ENCODE measurements around the gene RETREG2.

The RETREG2 gene

GRCh38 chr2:219169930-219170654, 8.0 kb upstream of the RETREG2 start, which contains the start of gene SLC23A3:
Gene SLC23A3 (minus strand): TSS chr2:219170029. CDS start chr2:219169984, 45 bp downstream.
- no peak for DNase-seq (ENCODE audit: low spot score)

DNA sequence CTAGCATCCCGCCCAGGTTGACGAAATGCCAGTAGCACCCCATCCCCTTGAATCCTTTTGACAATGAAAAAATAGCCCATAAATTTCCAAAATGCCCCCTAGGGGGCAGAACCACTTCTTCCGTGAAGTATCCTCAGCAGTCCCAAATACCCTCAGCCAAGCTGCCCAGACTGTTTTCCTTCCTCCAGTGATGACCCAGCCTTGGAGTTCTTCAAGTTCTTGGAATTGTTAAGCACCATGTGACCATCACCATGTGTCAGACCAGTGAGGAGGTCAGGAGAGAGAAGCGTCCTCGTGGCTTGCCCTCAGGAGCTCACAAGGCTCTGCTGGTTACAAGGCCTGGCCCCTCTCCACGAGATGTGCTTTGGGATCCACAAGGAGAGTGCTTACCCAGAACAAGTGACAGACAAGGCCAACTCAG, 6.8 kb upstream of the RETREG2 start:
- DNase-seq (ENCODE audit: low spot score), result peak; percentile 58

DNA sequence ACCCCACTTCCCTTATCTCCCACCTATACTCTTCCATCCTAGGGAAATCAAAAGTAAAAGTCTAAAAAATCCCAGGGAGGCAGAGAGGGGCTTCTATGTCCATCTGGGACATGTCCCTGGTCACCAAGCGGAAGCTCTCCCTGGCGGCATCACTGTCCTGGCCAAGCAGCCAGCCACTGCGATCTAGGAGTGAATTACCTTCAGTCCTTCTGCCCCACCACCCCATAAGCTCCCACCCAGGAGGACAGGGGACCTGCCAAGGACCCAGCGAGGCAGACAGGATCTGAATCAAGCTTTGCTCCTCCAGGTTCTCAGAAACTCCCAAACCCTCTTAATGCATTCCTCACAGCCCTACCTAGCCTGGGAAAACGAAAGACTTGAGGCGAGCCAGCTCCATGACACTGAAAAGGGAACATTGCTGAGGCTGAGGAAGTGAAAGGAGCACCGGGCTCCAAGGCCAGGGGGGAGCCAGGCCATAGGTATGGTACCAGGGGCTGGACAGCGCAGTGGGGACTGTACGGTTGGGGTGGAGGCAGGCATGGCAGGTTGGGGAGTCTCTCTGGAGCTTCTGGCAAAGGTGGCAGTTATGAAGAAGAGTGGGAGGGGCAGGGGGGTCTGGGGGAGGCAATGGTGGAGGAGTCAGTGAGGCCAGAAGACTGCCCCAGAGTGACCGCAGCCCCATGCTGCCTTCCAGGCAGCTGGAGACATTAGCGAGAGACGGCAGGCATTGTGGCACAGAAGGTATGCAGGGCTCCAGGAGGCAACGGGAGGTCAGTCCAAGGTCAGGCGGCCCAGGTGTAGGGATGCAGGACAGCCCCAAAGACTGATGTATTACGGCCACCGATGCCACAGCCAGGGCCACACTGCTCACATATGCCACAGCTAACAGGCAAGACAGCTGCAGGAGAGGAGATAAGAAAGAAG, 5.6 kb upstream of the RETREG2 start:
- DNase-seq (ENCODE audit: low spot score), result no peak

DNA sequence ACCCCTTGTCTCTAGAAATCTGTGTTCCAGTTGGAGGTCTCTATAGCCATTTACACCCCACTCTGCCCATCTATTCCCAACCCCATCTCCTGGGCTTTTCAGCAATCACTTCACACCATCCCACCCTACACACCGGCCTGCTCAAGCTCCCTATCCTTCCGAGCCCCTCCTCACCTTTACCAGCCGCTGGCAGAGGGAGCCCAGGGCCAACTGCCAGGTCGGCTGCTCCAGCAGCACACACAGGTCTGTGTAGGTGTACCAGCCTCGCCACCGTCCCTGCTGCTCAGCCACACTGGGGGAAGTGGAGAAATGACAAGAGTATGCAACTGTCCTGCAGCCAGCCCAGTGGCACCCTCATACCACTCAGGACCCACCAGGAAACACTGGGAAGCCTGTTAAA, 4.9 kb upstream of the RETREG2 start:
- DNase-seq (ENCODE audit: low spot score), result no peak

- no peak for DNase-seq (ENCODE audit: low spot score)
Measured at GRCh38 chr2:219174146-219174545, 3.9 kb upstream of the RETREG2 start.

- no peak for DNase-seq (ENCODE audit: low spot score)
Measured at GRCh38 chr2:219174801-219175200, 3.3 kb upstream of the RETREG2 start.

DNA sequence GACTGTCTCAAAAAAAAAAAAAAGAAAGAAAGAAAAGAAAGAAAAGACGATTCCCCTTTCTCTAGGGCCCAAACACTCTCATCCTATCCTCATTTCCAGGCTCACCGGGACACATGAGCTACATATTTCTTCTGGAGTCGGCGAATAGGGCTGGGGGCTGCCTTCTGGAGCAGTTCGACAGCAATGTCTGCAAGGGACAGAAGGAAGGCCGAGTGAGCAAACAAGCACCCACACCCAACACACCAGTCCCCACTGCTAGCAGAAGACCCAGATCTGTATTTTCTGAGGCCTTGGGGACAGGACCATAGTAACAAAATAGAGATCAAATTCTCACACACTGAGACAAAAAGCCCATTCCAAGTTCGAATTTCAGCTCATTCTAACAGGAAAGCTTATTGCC, 2.6 kb upstream of the RETREG2 start:
- no peak for DNase-seq (ENCODE audit: low spot score)

DNA sequence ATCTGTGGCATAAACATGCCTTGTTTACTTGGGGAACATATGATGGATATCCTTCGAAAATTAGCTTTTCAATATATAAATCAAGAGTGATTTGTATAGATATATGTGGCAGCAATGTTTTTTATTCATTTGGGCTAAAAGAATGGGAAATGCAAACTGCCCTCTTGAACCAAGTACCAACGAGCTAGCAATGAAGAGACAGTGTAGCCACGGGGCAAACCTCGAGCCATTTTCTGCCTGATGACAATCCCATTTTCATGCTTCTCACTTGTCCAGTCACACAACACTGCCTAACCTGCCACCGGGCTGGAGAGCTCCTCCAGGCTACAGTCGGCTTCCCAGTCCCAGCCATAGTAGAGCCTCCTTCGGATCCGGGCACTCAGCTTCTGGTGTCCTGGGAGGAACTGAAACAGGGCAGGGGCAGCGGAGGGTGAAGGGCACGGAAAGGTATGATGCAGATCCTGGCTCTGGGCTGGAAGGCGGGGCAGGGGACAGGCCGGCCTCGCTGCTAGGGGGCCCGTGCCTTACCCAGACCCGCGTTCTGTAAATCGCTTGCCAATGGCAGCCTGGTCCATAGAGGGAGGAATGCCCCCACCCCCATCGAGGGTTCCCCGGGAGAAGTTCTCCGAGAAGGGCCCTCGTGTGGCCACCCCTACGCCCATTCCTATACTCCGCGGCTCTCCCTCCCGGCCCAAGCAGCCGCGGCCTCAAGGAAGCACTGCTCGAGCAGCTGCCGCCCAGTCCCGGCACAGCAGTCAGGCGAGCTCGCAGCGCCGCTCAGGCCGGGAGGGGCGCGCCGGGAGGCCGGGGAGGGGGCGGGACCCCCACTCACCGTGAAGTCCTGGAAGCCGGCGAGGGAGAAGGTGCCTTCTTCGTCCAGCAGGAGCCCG, 1.9 kb upstream of the RETREG2 start:
- DNase-seq (ENCODE audit: low spot score), result no peak

GRCh38 chr2:219176818-219177551, 1.1 kb upstream of the RETREG2 start, which contains the start of gene CNPPD1:
Gene CNPPD1 (minus strand): TSS chr2:219176925. CDS start chr2:219176828, 97 bp downstream.
- DNase-seq (ENCODE audit: low spot score), result peak; percentile 41

GRCh38 chr2:219178377-219179175, 501 bp downstream of the RETREG2 start:
- no peak for DNase-seq (ENCODE audit: low spot score)

DNA sequence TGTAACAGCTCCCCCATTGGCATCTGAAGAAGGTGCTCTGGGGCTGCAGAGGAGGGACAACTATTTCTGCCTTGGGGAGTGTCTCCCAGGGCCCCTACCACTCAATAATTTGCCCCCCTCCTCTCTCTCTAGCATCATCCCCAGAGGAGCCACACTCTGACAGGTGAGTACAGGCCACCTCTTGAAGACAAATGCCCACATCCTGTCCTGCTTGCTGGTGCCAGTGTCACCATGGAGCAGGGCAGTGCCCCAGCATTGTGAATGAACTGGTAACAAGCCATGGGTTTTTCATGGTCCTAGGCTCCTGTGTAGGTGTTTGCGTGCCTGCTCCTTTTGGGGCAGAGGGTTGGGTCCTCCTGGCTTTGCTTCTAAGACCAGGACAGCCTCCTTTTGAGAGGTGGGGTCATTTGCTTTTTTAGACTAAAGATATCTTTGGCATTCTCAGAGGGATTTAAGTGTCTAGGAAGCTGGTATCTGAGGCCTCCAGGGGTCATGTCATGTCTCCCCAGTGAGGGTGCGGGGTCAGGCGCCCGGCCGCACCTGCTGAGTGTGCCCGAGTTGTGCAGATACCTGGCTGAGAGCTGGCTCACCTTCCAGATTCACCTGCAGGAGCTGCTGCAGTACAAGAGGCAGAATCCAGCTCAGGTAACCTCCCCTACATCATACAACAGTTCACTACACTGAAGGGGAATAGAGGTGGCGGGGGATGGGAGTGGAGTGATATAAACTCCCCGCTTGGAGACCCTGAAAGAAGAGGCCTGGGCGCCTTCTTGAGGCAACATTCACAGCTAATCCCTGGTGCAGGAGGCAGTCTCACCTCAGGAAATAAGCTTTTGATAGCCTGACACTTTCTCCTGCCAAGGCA, 1.8 kb downstream of the RETREG2 start:
- DNase-seq (ENCODE audit: low spot score), result no peak

- no peak for DNase-seq (ENCODE audit: low spot score)
Measured at GRCh38 chr2:219180961-219181360, 2.9 kb downstream of the RETREG2 start.

- DNase-seq (ENCODE audit: low spot score), result no peak
Measured at GRCh38 chr2:219181531-219181930, 3.5 kb downstream of the RETREG2 start.

DNA sequence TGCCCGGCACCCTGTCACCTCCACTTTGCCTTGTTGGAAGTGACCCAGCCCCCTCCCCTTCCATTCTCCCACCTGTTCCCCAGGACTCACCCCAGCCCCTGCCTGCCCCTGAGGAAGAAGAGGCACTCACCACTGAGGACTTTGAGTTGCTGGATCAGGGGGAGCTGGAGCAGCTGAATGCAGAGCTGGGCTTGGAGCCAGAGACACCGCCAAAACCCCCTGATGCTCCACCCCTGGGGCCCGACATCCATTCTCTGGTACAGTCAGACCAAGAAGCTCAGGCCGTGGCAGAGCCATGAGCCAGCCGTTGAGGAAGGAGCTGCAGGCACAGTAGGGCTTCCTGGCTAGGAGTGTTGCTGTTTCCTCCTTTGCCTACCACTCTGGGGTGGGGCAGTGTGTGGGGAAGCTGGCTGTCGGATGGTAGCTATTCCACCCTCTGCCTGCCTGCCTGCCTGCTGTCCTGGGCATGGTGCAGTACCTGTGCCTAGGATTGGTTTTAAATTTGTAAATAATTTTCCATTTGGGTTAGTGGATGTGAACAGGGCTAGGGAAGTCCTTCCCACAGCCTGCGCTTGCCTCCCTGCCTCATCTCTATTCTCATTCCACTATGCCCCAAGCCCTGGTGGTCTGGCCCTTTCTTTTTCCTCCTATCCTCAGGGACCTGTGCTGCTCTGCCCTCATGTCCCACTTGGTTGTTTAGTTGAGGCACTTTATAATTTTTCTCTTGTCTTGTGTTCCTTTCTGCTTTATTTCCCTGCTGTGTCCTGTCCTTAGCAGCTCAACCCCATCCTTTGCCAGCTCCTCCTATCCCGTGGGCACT, 4.5 kb downstream of the RETREG2 start:
- no peak for DNase-seq (ENCODE audit: low spot score)

DNA sequence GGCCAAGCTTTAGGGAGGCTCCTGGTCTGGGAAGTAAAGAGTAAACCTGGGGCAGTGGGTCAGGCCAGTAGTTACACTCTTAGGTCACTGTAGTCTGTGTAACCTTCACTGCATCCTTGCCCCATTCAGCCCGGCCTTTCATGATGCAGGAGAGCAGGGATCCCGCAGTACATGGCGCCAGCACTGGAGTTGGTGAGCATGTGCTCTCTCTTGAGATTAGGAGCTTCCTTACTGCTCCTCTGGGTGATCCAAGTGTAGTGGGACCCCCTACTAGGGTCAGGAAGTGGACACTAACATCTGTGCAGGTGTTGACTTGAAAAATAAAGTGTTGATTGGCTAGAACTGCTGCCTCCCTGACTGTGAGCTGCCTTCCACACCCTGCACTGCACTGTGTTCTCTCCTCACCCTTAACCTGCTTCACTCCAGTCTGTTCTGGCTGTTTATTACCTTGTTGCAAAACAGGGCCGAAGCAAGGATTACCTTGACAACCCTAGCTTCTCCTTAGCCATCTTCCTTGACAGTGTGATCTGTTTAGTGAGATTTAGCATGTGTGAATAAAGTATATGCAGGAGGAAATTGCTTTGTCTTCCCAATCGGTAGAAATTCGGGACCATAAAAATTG, 5.2 kb downstream of the RETREG2 start:
- DNase-seq (ENCODE audit: low spot score), result no peak

- DNase-seq (ENCODE audit: low spot score), result no peak
Measured at GRCh38 chr2:219184121-219184520, 6.0 kb downstream of the RETREG2 start.

GRCh38 chr2:219186754-219187456, 8.8 kb downstream of the RETREG2 start:
- DNase-seq (ENCODE audit: low spot score), result no peak
